IMR-90 (cell line): ENCODE data around the gene CLPTM1L. TPM values are rescaled to one million over a fixed set of nuclear protein-coding genes. Genes with fewer than 3 reads are reported as not detected.

ENCODE experiments used
- ATAC-seq: fragments of 200-7000 bp; cut with Tn5 transposase; 2 replicates; pipeline ENCODE4 v1.9.1; 2020; ENCODE audit warnings: low read depth, mild to moderate bottlenecking, moderate library complexity
- BruUV-seq: library from RNA; stranded (reverse); fragments of 400-500 nt; replicated peaks from 2 replicates; lab custom pipeline; 2021; lab: Mats Ljungman, UMichigan
- CTCF ChIA-PET: fragments of 300-600 bp; formaldehyde crosslinking; extraction: SDS; loops from one replicate; lab custom pipeline; 2021; ENCODE audit warnings: antibody characterized with exemption; lab: Yijun Ruan, JAX
- POLR2A ChIA-PET: fragments of 300-600 bp; sonication (Branson Sonifier 250); formaldehyde crosslinking; loops from one replicate; lab custom pipeline; 2022; ENCODE audit warnings: antibody characterized with exemption; ENCODE audit not compliant: unreplicated experiment; lab: Charles Lee
- DNase-seq: peaks from one replicate; pipeline ENCODE4 v3.0.0; 2013
- H2AFZ ChIP-seq: replicated peaks from 2 replicates; pipeline ENCODE3; 2013; ENCODE audit warnings: low read length, mild to moderate bottlenecking; ENCODE audit not compliant: poor library complexity
- H2AK5ac ChIP-seq: 2 replicates; pipeline ENCODE4 v1.6.1; 2013; ENCODE audit warnings: low read depth, low read length, inconsistent platforms
- H2AK9ac ChIP-seq: replicated peaks from 2 replicates; pipeline ENCODE3; 2013; ENCODE audit warnings: mild to moderate bottlenecking, low read depth, low read length, moderate library complexity; ENCODE audit not compliant: poor library complexity
- H2BK120ac ChIP-seq: 2 replicates; pipeline ENCODE4 v1.6.1; 2013; ENCODE audit warnings: low read depth, low read length, inconsistent platforms
- H2BK15ac ChIP-seq: 3 replicates; pipeline ENCODE4 v1.6.1; 2013; ENCODE audit warnings: low read depth, low read length, inconsistent platforms
- H2BK20ac ChIP-seq: 2 replicates; pipeline ENCODE4 v1.6.1; 2013; ENCODE audit warnings: low read depth, mild to moderate bottlenecking, inconsistent platforms, low read length, moderate library complexity
- H2BK5ac ChIP-seq: 2 replicates; pipeline ENCODE4 v1.6.1; 2013; ENCODE audit warnings: mild to moderate bottlenecking, low read depth, low read length, inconsistent platforms; ENCODE audit not compliant: poor library complexity, severe bottlenecking
- H3K14ac ChIP-seq: replicated peaks from 2 replicates; pipeline ENCODE4 v1.6.1; 2013; ENCODE audit warnings: low read depth, low read length, inconsistent platforms
- H3K18ac ChIP-seq: 2 replicates; pipeline ENCODE4 v1.6.1; 2013; ENCODE audit warnings: low read depth, low read length, control low read depth
- H3K23ac ChIP-seq: 2 replicates; pipeline ENCODE4 v1.6.1; 2013; ENCODE audit warnings: low read depth, low read length, inconsistent platforms
- H3K27ac ChIP-seq: 2 replicates; pipeline ENCODE4 v1.5.1; 2013; ENCODE audit warnings: mild to moderate bottlenecking, control low read depth, low read length; ENCODE audit not compliant: insufficient read depth
- H3K27me3 ChIP-seq: 2 replicates; pipeline ENCODE4 v1.6.1; 2013; ENCODE audit warnings: low read length; ENCODE audit not compliant: control insufficient read depth, insufficient read depth
- H3K36me3 ChIP-seq: 2 replicates; pipeline ENCODE4 v1.6.1; 2013; ENCODE audit warnings: low read length, mixed read lengths; ENCODE audit not compliant: control insufficient read depth, insufficient read depth
- H3K4ac ChIP-seq: 2 replicates; pipeline ENCODE4 v1.6.1; 2013; ENCODE audit warnings: low read depth, low read length, inconsistent platforms
- H3K4me1 ChIP-seq: 2 replicates; pipeline ENCODE4 v1.6.1; 2013; ENCODE audit warnings: low read length, mixed read lengths; ENCODE audit not compliant: control insufficient read depth, insufficient read depth
- H3K4me2 ChIP-seq: 2 replicates; pipeline ENCODE4 v1.6.1; 2013; ENCODE audit warnings: low read depth, mild to moderate bottlenecking, control low read depth, low read length, moderate library complexity
- H3K4me3 ChIP-seq: 2 replicates; pipeline ENCODE4 v1.5.1; 2013; ENCODE audit warnings: low read depth, mild to moderate bottlenecking, control low read depth, low read length, moderate library complexity; ENCODE audit not compliant: insufficient read depth
- H3K56ac ChIP-seq: 2 replicates; pipeline ENCODE4 v1.6.1; 2013; ENCODE audit warnings: low read length, inconsistent platforms; ENCODE audit not compliant: insufficient read depth; ENCODE audit errors: extremely low read depth
- H3K79me1 ChIP-seq, 2 experiments: 2 replicates each; pipeline ENCODE4 v1.6.1; 2013; ENCODE audit warnings: low read length in 2 of 2, inconsistent platforms in 1 of 2, low read depth in 1 of 2
- H3K9ac ChIP-seq: 2 replicates; pipeline ENCODE4 v1.6.1; 2013; ENCODE audit warnings: low read depth, low read length, control low read depth
- H3K9me1 ChIP-seq: 2 replicates; pipeline ENCODE4 v1.6.1; 2013; ENCODE audit warnings: low read length, inconsistent platforms; ENCODE audit not compliant: insufficient read depth
- H3K9me3 ChIP-seq: 2 replicates; pipeline ENCODE4 v1.6.1; 2013; ENCODE audit warnings: low read length; ENCODE audit not compliant: control insufficient read depth, insufficient read depth
- H4K20me1 ChIP-seq: 2 replicates; pipeline ENCODE4 v1.6.1; 2013; ENCODE audit warnings: low read length, inconsistent platforms; ENCODE audit not compliant: insufficient read depth
- H4K5ac ChIP-seq: 2 replicates; pipeline ENCODE4 v1.6.1; 2013; ENCODE audit warnings: mild to moderate bottlenecking, low read depth, low read length, control low read depth
- H4K8ac ChIP-seq, 2 experiments: 2 replicates each; pipeline ENCODE4 v1.6.1; 2013; ENCODE audit warnings: low read depth in 2 of 2, low read length in 2 of 2, control low read depth in 1 of 2, inconsistent platforms in 1 of 2
- H4K91ac ChIP-seq: 2 replicates; pipeline ENCODE4 v1.6.1; 2013; ENCODE audit warnings: low read depth, low read length, inconsistent platforms; ENCODE audit not compliant: insufficient read depth
- BHLHE40 ChIP-seq: fragments of 150-350 bp; IDR thresholded peaks from 2 replicates; pipeline ENCODE4 v1.6.1; 2016; ENCODE audit warnings: mild to moderate bottlenecking, low read depth, low read length
- CEBPB ChIP-seq: IDR thresholded peaks from 2 replicates; pipeline ENCODE4 v1.6.1; 2012; ENCODE audit warnings: low read depth, low read length, improper control_type of control experiment
- CHD1 ChIP-seq: IDR thresholded peaks from 2 replicates; pipeline ENCODE4 v1.6.1; 2012; ENCODE audit warnings: low read depth, low read length, improper control_type of control experiment
- FOS ChIP-seq: fragments of 150-350 bp; IDR thresholded peaks from 2 replicates; pipeline ENCODE4 v1.6.1; 2016; ENCODE audit warnings: low read depth, low read length
- MAFK ChIP-seq: IDR thresholded peaks from 2 replicates; pipeline ENCODE4 v1.6.1; 2012; ENCODE audit warnings: low read depth, low read length, improper control_type of control experiment
- MAZ ChIP-seq: IDR thresholded peaks from 2 replicates; pipeline ENCODE4 v1.6.1; 2012; ENCODE audit warnings: low read depth, mild to moderate bottlenecking, low read length, improper control_type of control experiment, moderate library complexity, borderline replicate concordance
- MXI1 ChIP-seq: IDR thresholded peaks from 2 replicates; pipeline ENCODE4 v1.6.1; 2012; ENCODE audit warnings: low read depth, mild to moderate bottlenecking, low read length, moderate library complexity, borderline replicate concordance
- NFE2L2 ChIP-seq: fragments of 150-350 bp; IDR thresholded peaks from 2 replicates; pipeline ENCODE4 v1.6.1; 2016; ENCODE audit warnings: low read depth, mild to moderate bottlenecking, low read length
- POLR2A ChIP-seq: IDR thresholded peaks from 2 replicates; pipeline ENCODE4 v1.6.1; 2012; ENCODE audit warnings: mild to moderate bottlenecking, low read depth, low read length
- RAD21 ChIP-seq: IDR thresholded peaks from 2 replicates; pipeline ENCODE4 v1.6.1; 2012; ENCODE audit warnings: low read length, improper control_type of control experiment
- RCOR1 ChIP-seq: IDR thresholded peaks from 2 replicates; pipeline ENCODE4 v1.6.1; 2012; ENCODE audit warnings: mild to moderate bottlenecking, low read length, improper control_type of control experiment; ENCODE audit not compliant: insufficient replicate concordance
- RFX5 ChIP-seq: IDR thresholded peaks from 2 replicates; pipeline ENCODE4 v1.8.0; 2012; ENCODE audit warnings: low read depth, mild to moderate bottlenecking, low read length, moderate library complexity
- WGBS, 2 experiments: methylation state at CpG; one replicate each; pipeline versions ENCODE4 v1.1.5 to v1.1.7; 2013; ENCODE audit warnings: missing lambda C conversion rate in 2 of 2; ENCODE audit not compliant: insufficient read length in 1 of 2; ENCODE audit errors: extremely low coverage in 2 of 2; 5-methylcytosine and 5-hydroxymethylcytosine counted together
- dilution Hi-C: fragments of 300-500 bp; cut with HindIII; formaldehyde crosslinking; loops from one replicate; pipeline ENCODE4 v1.14.3; 2018; ENCODE audit warnings: low sequenced_read_pairs; ENCODE audit not compliant: unreplicated experiment
- in situ Hi-C: fragments of 300-500 bp; cut with MboI; formaldehyde crosslinking; loops from 3 replicates; pipeline ENCODE4 v1.14.3; 2019; ENCODE audit warnings: low sequenced_read_pairs, inconsistent platforms, mixed read lengths
- intact Hi-C: fragments of 100-400 bp; cut with micrococcal nuclease; formaldehyde crosslinking; loops from 2 replicates; pipeline ENCODE4 v1.10.0; 2022
- polyA plus RNA-seq, 3 experiments: library from polyadenylated mRNA; depleted of rRNA; stranded (reverse); fragments of >200 nt; gene quantifications; 2 replicates each; pipeline ENCODE4 v1.2.3, GENCODE V29; 2012; ENCODE audit warnings: low replicate concordance in 1 of 3
- total RNA-seq: library from RNA; depleted of rRNA; stranded (reverse); fragments of >200 nt; gene quantifications from 2 replicates; pipeline ENCODE4 v1.2.3, GENCODE V29; 2012
- TF ChIP-seq, protein P1 (sequence below): fragments of 150-350 bp; IDR thresholded peaks from 2 replicates; pipeline ENCODE4 v1.6.1; 2017; ENCODE audit warnings: mild to moderate bottlenecking, antibody characterized with exemption, low read length, low read depth
- TF ChIP-seq, protein P2 (sequence below): fragments of 150-350 bp; IDR thresholded peaks from 2 replicates; pipeline ENCODE4 v1.6.1; 2016; ENCODE audit warnings: low read depth, mild to moderate bottlenecking, low read length, moderate library complexity, borderline replicate concordance

CLPTM1L gene
- total and polyA plus RNA-seq, 2 of the 4 experiments (the other 2 are of a cell fraction), result 114 to 137 TPM

DNA sequence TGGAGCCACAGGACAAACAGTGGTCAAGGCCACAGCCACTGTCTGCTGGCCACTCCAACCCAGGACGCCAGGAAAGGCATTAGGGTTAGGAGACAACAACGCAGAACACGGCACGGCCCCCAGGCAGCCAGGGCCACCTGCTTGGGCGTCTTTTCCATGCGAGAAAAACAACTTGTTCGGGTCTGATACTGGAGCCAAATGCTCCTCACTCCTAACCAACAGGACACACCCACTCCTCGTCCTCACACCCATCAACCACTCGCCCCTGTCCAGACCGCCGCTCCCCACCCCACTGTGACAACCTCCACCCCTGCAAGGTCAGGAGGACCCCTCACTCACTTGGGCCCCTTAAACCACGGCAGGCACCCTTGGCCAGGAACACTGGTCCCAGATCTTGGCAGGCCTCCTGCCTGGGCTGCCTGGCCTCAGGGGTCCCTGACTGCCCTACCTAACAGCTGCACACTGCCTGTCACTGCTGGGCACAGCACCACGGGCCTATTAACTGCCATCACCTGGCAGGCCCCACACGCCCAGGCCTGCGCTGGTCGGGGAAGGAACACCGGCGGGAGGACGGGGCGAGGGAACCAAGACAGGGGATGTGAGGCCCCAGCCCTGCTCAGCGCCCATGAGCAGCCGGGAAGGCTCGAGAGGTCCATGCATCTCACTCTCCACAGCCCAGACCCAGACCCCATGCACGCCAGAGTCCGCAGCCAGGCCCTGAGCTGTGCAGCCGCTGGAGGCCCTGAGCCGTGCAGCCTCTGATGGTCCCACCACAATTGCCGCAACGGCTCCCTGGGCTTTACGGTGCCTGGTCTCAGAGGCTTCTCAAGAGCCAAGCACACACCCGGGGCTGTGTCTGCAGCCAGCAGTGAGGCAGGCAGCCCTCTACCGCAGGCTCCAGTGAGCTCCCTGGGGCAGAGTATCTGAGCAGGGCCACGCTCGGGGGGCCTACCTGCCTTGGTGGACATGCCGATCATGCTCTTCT, 13.8 kb downstream of the CLPTM1L start:
- no peak overlapping the region for H2BK20ac ChIP-seq
- no TSS peak for BruUV-seq
- no peak for DNase-seq
- dilution Hi-C loops (no loop called here), intact Hi-C loops (no loop called here), in situ Hi-C loops (no loop called here)
- H3K9ac ChIP-seq, result no peak overlapping the region
- no peak overlapping the region for H2AK9ac ChIP-seq
- no peak overlapping the region for H3K18ac ChIP-seq
- H4K5ac ChIP-seq, result no peak overlapping the region
- CTCF ChIA-PET, result no interaction called here
- no peak overlapping the region for H3K14ac ChIP-seq
- no peak overlapping the region for H3K23ac ChIP-seq
- H3K9me1 ChIP-seq, result no peaks in the 10 kb centered on the region
- 95% methylated on average over 10 of the region's 35 CpGs; no CpG with 5 or more reads in 1 of the 2 experiments for WGBS, 2 experiments
- H4K91ac ChIP-seq, result no peak overlapping the region
- peaks cover 10% of the 10 kb centered on the region for H4K20me1 ChIP-seq
- no peak overlapping the region for H3K4ac ChIP-seq
- H4K8ac ChIP-seq, result no peak overlapping the region
- H3K4me3 ChIP-seq, result no peak overlapping the region
- ATAC-seq, result no peak
- H3K79me1 ChIP-seq, result peaks cover 13 to 22% of the 10 kb centered on the region in 2 experiments; a peak in 3 of 4 replicates
- H2BK15ac ChIP-seq, result no peak overlapping the region
- H2AK5ac ChIP-seq, result no peak overlapping the region
- H3K4me1 ChIP-seq, result peaks cover 1% of the 10 kb centered on the region; the same call in 1 of the 2 replicates
- POLR2A ChIA-PET, result no interaction called here
- no peak overlapping the region for H2BK120ac ChIP-seq
- peaks cover 54% of the 10 kb centered on the region for H3K36me3 ChIP-seq
- H3K4me2 ChIP-seq, result no peak overlapping the region
- no peak overlapping the region for H2BK5ac ChIP-seq
- no peak overlapping the region for H3K56ac ChIP-seq
- H3K9me3 ChIP-seq, result peaks cover 13% of the 10 kb centered on the region
- H3K27me3 ChIP-seq, result no peaks in the 10 kb centered on the region
- H3K27ac ChIP-seq, result no peak overlapping the region
- H2AFZ ChIP-seq, result no peak overlapping the region
- TF ChIP-seq RCOR1, result no peak
- TF ChIP-seq FOS, result no peak
- no peak for TF ChIP-seq RFX5
- no peak for TF ChIP-seq NFE2L2
- TF ChIP-seq BHLHE40, result no peak
- no peak for TF ChIP-seq CHD1
- no peak for TF ChIP-seq CEBPB
- TF ChIP-seq RAD21, result no peak
- TF ChIP-seq, protein P1, sequence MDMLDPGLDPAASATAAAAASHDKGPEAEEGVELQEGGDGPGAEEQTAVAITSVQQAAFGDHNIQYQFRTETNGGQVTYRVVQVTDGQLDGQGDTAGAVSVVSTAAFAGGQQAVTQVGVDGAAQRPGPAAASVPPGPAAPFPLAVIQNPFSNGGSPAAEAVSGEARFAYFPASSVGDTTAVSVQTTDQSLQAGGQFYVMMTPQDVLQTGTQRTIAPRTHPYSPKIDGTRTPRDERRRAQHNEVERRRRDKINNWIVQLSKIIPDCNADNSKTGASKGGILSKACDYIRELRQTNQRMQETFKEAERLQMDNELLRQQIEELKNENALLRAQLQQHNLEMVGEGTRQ, result no peak
- TF ChIP-seq MAFK, result no peak
- TF ChIP-seq MXI1, result no peak
- TF ChIP-seq, protein P2, sequence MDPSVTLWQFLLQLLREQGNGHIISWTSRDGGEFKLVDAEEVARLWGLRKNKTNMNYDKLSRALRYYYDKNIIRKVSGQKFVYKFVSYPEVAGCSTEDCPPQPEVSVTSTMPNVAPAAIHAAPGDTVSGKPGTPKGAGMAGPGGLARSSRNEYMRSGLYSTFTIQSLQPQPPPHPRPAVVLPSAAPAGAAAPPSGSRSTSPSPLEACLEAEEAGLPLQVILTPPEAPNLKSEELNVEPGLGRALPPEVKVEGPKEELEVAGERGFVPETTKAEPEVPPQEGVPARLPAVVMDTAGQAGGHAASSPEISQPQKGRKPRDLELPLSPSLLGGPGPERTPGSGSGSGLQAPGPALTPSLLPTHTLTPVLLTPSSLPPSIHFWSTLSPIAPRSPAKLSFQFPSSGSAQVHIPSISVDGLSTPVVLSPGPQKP, result no peak
- TF ChIP-seq POLR2A, result no peak
- TF ChIP-seq MAZ, result no peak
